IMR-90 (cell line): ENCODE data around the gene ABCB9. TPM values are rescaled to one million over a fixed set of nuclear protein-coding genes. Genes with fewer than 3 reads are reported as not detected.
A peak's percentile ranks its signal among the peaks of the same experiment; 100 is the strongest.

Source experiments
- ATAC-seq: fragments of 200-7000 bp; cut with Tn5 transposase; 2 replicates; pipeline ENCODE4 v1.9.1; 2020; ENCODE audit warnings: low read depth, mild to moderate bottlenecking, moderate library complexity
- BruUV-seq: library from RNA; stranded (reverse); fragments of 400-500 nt; replicated peaks from 2 replicates; lab custom pipeline; 2021; lab: Mats Ljungman, UMichigan
- CTCF ChIA-PET: fragments of 300-600 bp; formaldehyde crosslinking; extraction: SDS; loops from one replicate; lab custom pipeline; 2021; ENCODE audit warnings: antibody characterized with exemption; lab: Yijun Ruan, JAX
- POLR2A ChIA-PET: fragments of 300-600 bp; sonication (Branson Sonifier 250); formaldehyde crosslinking; loops from one replicate; lab custom pipeline; 2022; ENCODE audit warnings: antibody characterized with exemption; ENCODE audit not compliant: unreplicated experiment; lab: Charles Lee
- DNase-seq: peaks from one replicate; pipeline ENCODE4 v3.0.0; 2013
- H2AFZ ChIP-seq: replicated peaks from 2 replicates; pipeline ENCODE3; 2013; ENCODE audit warnings: low read length, mild to moderate bottlenecking; ENCODE audit not compliant: poor library complexity
- H2AK5ac ChIP-seq: 2 replicates; pipeline ENCODE4 v1.6.1; 2013; ENCODE audit warnings: low read depth, low read length, inconsistent platforms
- H2AK9ac ChIP-seq: replicated peaks from 2 replicates; pipeline ENCODE3; 2013; ENCODE audit warnings: mild to moderate bottlenecking, low read depth, low read length, moderate library complexity; ENCODE audit not compliant: poor library complexity
- H2BK120ac ChIP-seq: 2 replicates; pipeline ENCODE4 v1.6.1; 2013; ENCODE audit warnings: low read depth, low read length, inconsistent platforms
- H2BK15ac ChIP-seq: 3 replicates; pipeline ENCODE4 v1.6.1; 2013; ENCODE audit warnings: low read depth, low read length, inconsistent platforms
- H2BK20ac ChIP-seq: 2 replicates; pipeline ENCODE4 v1.6.1; 2013; ENCODE audit warnings: low read depth, mild to moderate bottlenecking, inconsistent platforms, low read length, moderate library complexity
- H2BK5ac ChIP-seq: 2 replicates; pipeline ENCODE4 v1.6.1; 2013; ENCODE audit warnings: mild to moderate bottlenecking, low read depth, low read length, inconsistent platforms; ENCODE audit not compliant: poor library complexity, severe bottlenecking
- H3K14ac ChIP-seq: replicated peaks from 2 replicates; pipeline ENCODE4 v1.6.1; 2013; ENCODE audit warnings: low read depth, low read length, inconsistent platforms
- H3K18ac ChIP-seq: 2 replicates; pipeline ENCODE4 v1.6.1; 2013; ENCODE audit warnings: low read depth, low read length, control low read depth
- H3K23ac ChIP-seq: 2 replicates; pipeline ENCODE4 v1.6.1; 2013; ENCODE audit warnings: low read depth, low read length, inconsistent platforms
- H3K27ac ChIP-seq: 2 replicates; pipeline ENCODE4 v1.5.1; 2013; ENCODE audit warnings: mild to moderate bottlenecking, control low read depth, low read length; ENCODE audit not compliant: insufficient read depth
- H3K27me3 ChIP-seq: 2 replicates; pipeline ENCODE4 v1.6.1; 2013; ENCODE audit warnings: low read length; ENCODE audit not compliant: control insufficient read depth, insufficient read depth
- H3K36me3 ChIP-seq: 2 replicates; pipeline ENCODE4 v1.6.1; 2013; ENCODE audit warnings: low read length, mixed read lengths; ENCODE audit not compliant: control insufficient read depth, insufficient read depth
- H3K4ac ChIP-seq: 2 replicates; pipeline ENCODE4 v1.6.1; 2013; ENCODE audit warnings: low read depth, low read length, inconsistent platforms
- H3K4me1 ChIP-seq: 2 replicates; pipeline ENCODE4 v1.6.1; 2013; ENCODE audit warnings: low read length, mixed read lengths; ENCODE audit not compliant: control insufficient read depth, insufficient read depth
- H3K4me2 ChIP-seq: 2 replicates; pipeline ENCODE4 v1.6.1; 2013; ENCODE audit warnings: low read depth, mild to moderate bottlenecking, control low read depth, low read length, moderate library complexity
- H3K4me3 ChIP-seq: 2 replicates; pipeline ENCODE4 v1.5.1; 2013; ENCODE audit warnings: low read depth, mild to moderate bottlenecking, control low read depth, low read length, moderate library complexity; ENCODE audit not compliant: insufficient read depth
- H3K56ac ChIP-seq: 2 replicates; pipeline ENCODE4 v1.6.1; 2013; ENCODE audit warnings: low read length, inconsistent platforms; ENCODE audit not compliant: insufficient read depth; ENCODE audit errors: extremely low read depth
- H3K79me1 ChIP-seq, 2 experiments: 2 replicates each; pipeline ENCODE4 v1.6.1; 2013; ENCODE audit warnings: low read length in 2 of 2, inconsistent platforms in 1 of 2, low read depth in 1 of 2
- H3K9ac ChIP-seq: 2 replicates; pipeline ENCODE4 v1.6.1; 2013; ENCODE audit warnings: low read depth, low read length, control low read depth
- H3K9me1 ChIP-seq: 2 replicates; pipeline ENCODE4 v1.6.1; 2013; ENCODE audit warnings: low read length, inconsistent platforms; ENCODE audit not compliant: insufficient read depth
- H3K9me3 ChIP-seq: 2 replicates; pipeline ENCODE4 v1.6.1; 2013; ENCODE audit warnings: low read length; ENCODE audit not compliant: control insufficient read depth, insufficient read depth
- H4K20me1 ChIP-seq: 2 replicates; pipeline ENCODE4 v1.6.1; 2013; ENCODE audit warnings: low read length, inconsistent platforms; ENCODE audit not compliant: insufficient read depth
- H4K5ac ChIP-seq: 2 replicates; pipeline ENCODE4 v1.6.1; 2013; ENCODE audit warnings: mild to moderate bottlenecking, low read depth, low read length, control low read depth
- H4K8ac ChIP-seq, 2 experiments: 2 replicates each; pipeline ENCODE4 v1.6.1; 2013; ENCODE audit warnings: low read depth in 2 of 2, low read length in 2 of 2, control low read depth in 1 of 2, inconsistent platforms in 1 of 2
- H4K91ac ChIP-seq: 2 replicates; pipeline ENCODE4 v1.6.1; 2013; ENCODE audit warnings: low read depth, low read length, inconsistent platforms; ENCODE audit not compliant: insufficient read depth
- BHLHE40 ChIP-seq: fragments of 150-350 bp; IDR thresholded peaks from 2 replicates; pipeline ENCODE4 v1.6.1; 2016; ENCODE audit warnings: mild to moderate bottlenecking, low read depth, low read length
- CEBPB ChIP-seq: IDR thresholded peaks from 2 replicates; pipeline ENCODE4 v1.6.1; 2012; ENCODE audit warnings: low read depth, low read length, improper control_type of control experiment
- CHD1 ChIP-seq: IDR thresholded peaks from 2 replicates; pipeline ENCODE4 v1.6.1; 2012; ENCODE audit warnings: low read depth, low read length, improper control_type of control experiment
- FOS ChIP-seq: fragments of 150-350 bp; IDR thresholded peaks from 2 replicates; pipeline ENCODE4 v1.6.1; 2016; ENCODE audit warnings: low read depth, low read length
- MAFK ChIP-seq: IDR thresholded peaks from 2 replicates; pipeline ENCODE4 v1.6.1; 2012; ENCODE audit warnings: low read depth, low read length, improper control_type of control experiment
- MAZ ChIP-seq: IDR thresholded peaks from 2 replicates; pipeline ENCODE4 v1.6.1; 2012; ENCODE audit warnings: low read depth, mild to moderate bottlenecking, low read length, improper control_type of control experiment, moderate library complexity, borderline replicate concordance
- MXI1 ChIP-seq: IDR thresholded peaks from 2 replicates; pipeline ENCODE4 v1.6.1; 2012; ENCODE audit warnings: low read depth, mild to moderate bottlenecking, low read length, moderate library complexity, borderline replicate concordance
- NFE2L2 ChIP-seq: fragments of 150-350 bp; IDR thresholded peaks from 2 replicates; pipeline ENCODE4 v1.6.1; 2016; ENCODE audit warnings: low read depth, mild to moderate bottlenecking, low read length
- POLR2A ChIP-seq: IDR thresholded peaks from 2 replicates; pipeline ENCODE4 v1.6.1; 2012; ENCODE audit warnings: mild to moderate bottlenecking, low read depth, low read length
- RAD21 ChIP-seq: IDR thresholded peaks from 2 replicates; pipeline ENCODE4 v1.6.1; 2012; ENCODE audit warnings: low read length, improper control_type of control experiment
- RCOR1 ChIP-seq: IDR thresholded peaks from 2 replicates; pipeline ENCODE4 v1.6.1; 2012; ENCODE audit warnings: mild to moderate bottlenecking, low read length, improper control_type of control experiment; ENCODE audit not compliant: insufficient replicate concordance
- RFX5 ChIP-seq: IDR thresholded peaks from 2 replicates; pipeline ENCODE4 v1.8.0; 2012; ENCODE audit warnings: low read depth, mild to moderate bottlenecking, low read length, moderate library complexity
- SMC3 ChIP-seq: fragments of 150-350 bp; IDR thresholded peaks from 2 replicates; pipeline ENCODE4 v1.6.1; 2016; ENCODE audit warnings: low read depth, mild to moderate bottlenecking, antibody characterized with exemption, low read length, moderate library complexity
- WGBS, 2 experiments: methylation state at CpG; one replicate each; pipeline versions ENCODE4 v1.1.5 to v1.1.7; 2013; ENCODE audit warnings: missing lambda C conversion rate in 2 of 2; ENCODE audit not compliant: insufficient read length in 1 of 2; ENCODE audit errors: extremely low coverage in 2 of 2; 5-methylcytosine and 5-hydroxymethylcytosine counted together
- dilution Hi-C: fragments of 300-500 bp; cut with HindIII; formaldehyde crosslinking; loops from one replicate; pipeline ENCODE4 v1.14.3; 2018; ENCODE audit warnings: low sequenced_read_pairs; ENCODE audit not compliant: unreplicated experiment
- in situ Hi-C: fragments of 300-500 bp; cut with MboI; formaldehyde crosslinking; loops from 3 replicates; pipeline ENCODE4 v1.14.3; 2019; ENCODE audit warnings: low sequenced_read_pairs, inconsistent platforms, mixed read lengths
- intact Hi-C: fragments of 100-400 bp; cut with micrococcal nuclease; formaldehyde crosslinking; loops from 2 replicates; pipeline ENCODE4 v1.10.0; 2022
- polyA plus RNA-seq, 3 experiments: library from polyadenylated mRNA; depleted of rRNA; stranded (reverse); fragments of >200 nt; gene quantifications; 2 replicates each; pipeline ENCODE4 v1.2.3, GENCODE V29; 2012; ENCODE audit warnings: low replicate concordance in 1 of 3
- total RNA-seq: library from RNA; depleted of rRNA; stranded (reverse); fragments of >200 nt; gene quantifications from 2 replicates; pipeline ENCODE4 v1.2.3, GENCODE V29; 2012
- TF ChIP-seq, protein P1 (sequence below): fragments of 150-350 bp; IDR thresholded peaks from 2 replicates; pipeline ENCODE4 v1.6.1; 2016; ENCODE audit warnings: low read depth, mild to moderate bottlenecking, low read length, moderate library complexity, borderline replicate concordance
- TF ChIP-seq, protein P2 (sequence below): fragments of 150-350 bp; IDR thresholded peaks from 2 replicates; pipeline ENCODE4 v1.6.1; 2017; ENCODE audit warnings: mild to moderate bottlenecking, antibody characterized with exemption, low read length, low read depth

ABCB9 gene
- total and polyA plus RNA-seq, 2 of the 4 experiments (the other 2 are of a cell fraction): 5.6 to 8.3 TPM

DNA sequence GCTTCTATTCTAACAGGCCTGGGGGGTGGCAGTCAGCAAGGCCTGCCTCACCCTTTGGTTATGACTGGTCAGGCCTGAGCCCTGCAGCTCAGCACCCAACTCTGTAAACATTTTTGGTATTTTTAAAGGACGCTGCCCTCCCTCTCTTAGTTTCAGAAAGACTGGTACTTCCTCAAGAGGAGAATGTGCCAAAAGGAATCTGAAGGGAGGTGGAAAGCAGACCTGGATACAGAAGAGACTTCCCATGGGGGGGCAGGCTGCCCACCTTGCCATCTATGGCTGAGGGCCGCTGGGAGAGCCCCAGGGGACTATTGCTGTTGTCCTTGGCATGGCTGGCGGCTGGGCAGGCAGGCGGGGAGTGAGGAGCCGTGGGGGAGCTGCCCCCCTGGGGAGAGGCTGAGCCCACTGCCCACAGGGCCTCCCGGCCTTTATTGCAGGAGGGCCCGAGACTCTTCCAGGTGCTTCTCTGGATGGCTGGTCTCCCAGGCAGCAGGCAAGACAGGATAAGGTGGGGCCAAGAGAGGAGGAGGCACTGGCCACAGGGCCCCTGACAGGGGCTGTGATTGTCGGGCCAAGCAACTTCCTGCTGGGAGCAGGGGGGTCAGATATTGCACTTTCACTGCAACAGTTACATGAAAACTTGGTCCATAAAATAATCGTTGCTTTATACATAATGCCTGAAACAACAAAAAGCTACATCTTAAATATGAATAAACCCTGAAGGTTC lies 17.7 kb upstream of the ABCB9 start:
- Histone ChIP-seq H4K20me1 (peaks cover 15% of the 10 kb centered on the region), H2BK20ac (no peak overlapping the region), H2BK120ac (no peak overlapping the region), H3K36me3 (peaks cover 41% of the 10 kb centered on the region), H2AK5ac (no peak overlapping the region), H3K27me3 (no peaks in the 10 kb centered on the region), H4K8ac (peak overlapping the region in 1 of 2 experiments; percentile 64; a peak in 3 of 4 replicates), H3K56ac (no peak overlapping the region), H3K4me1 (peaks cover 27% of the 10 kb centered on the region), H3K79me1 (peaks cover 14 to 48% of the 10 kb centered on the region in 2 experiments; a peak in 3 of 4 replicates), H3K18ac (no peak overlapping the region), H3K9ac (no peak overlapping the region), H3K27ac (no peak overlapping the region), H4K5ac (no peak overlapping the region), H2BK15ac (no peak overlapping the region), H2AFZ (no peak overlapping the region), H3K23ac (no peak overlapping the region), H3K9me1 (peaks cover 21% of the 10 kb centered on the region; the same call in 1 of the 2 replicates), H4K91ac (no peak overlapping the region), H2AK9ac (peak overlapping the region; percentile 43), H3K4me2 (no peak overlapping the region), H3K4me3 (no peak overlapping the region), H3K14ac (peak overlapping the region; percentile 92; the same call in 1 of the 2 replicates), H2BK5ac (peak overlapping the region; percentile 69), H3K9me3 (no peaks in the 10 kb centered on the region), H3K4ac (no peak overlapping the region)
- in situ Hi-C loops: loop anchor here (10.0 kb wide), 1 partner anchor 161 kb away; no protein-coding TSS in a partner anchor
- BruUV-seq: TSS peak; percentile 73
- dilution Hi-C loops: loop anchor here (25.0 kb wide), 1 partner anchor 253 kb away; the partner anchor contains the start of genes MPHOSPH9 and MTRFR
- WGBS, 2 experiments: 67% methylated on average over 1 of the region's 9 CpGs; no CpG with 5 or more reads in 1 of the 2 experiments
- DNase-seq (no peak), ATAC-seq (0 out of 2 replicates have a peak, but pooled peaks have one; percentile 1)
- ChIA-PET CTCF (interaction anchor here (1.1 kb wide), 1 partner anchor 122 kb away, joined by 3 read pairs; no protein-coding TSS in a partner anchor), POLR2A (interaction anchor here (0.6 to 1.0 kb wide), 2 partner anchors 249 to 254 kb away, joined by 4 to 5 read pairs; partner anchors contain the start of genes MPHOSPH9 and MTRFR)
- intact Hi-C loops: no loop called here
- TF ChIP-seq SMC3 (no peak), CEBPB (no peak), MAFK (no peak), RCOR1 (no peak), RFX5 (no peak), FOS (no peak), RAD21 (no peak), MXI1 (no peak), BHLHE40 (no peak), NFE2L2 (no peak), MAZ (no peak), CHD1 (no peak), POLR2A (no peak)
- TF ChIP-seq, protein P1, sequence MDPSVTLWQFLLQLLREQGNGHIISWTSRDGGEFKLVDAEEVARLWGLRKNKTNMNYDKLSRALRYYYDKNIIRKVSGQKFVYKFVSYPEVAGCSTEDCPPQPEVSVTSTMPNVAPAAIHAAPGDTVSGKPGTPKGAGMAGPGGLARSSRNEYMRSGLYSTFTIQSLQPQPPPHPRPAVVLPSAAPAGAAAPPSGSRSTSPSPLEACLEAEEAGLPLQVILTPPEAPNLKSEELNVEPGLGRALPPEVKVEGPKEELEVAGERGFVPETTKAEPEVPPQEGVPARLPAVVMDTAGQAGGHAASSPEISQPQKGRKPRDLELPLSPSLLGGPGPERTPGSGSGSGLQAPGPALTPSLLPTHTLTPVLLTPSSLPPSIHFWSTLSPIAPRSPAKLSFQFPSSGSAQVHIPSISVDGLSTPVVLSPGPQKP: no peak
- TF ChIP-seq, protein P2, sequence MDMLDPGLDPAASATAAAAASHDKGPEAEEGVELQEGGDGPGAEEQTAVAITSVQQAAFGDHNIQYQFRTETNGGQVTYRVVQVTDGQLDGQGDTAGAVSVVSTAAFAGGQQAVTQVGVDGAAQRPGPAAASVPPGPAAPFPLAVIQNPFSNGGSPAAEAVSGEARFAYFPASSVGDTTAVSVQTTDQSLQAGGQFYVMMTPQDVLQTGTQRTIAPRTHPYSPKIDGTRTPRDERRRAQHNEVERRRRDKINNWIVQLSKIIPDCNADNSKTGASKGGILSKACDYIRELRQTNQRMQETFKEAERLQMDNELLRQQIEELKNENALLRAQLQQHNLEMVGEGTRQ: no peak
